Hypothalamus (tissue), 51 donors: Measurements from ENCODE around the gene TMEFF1.

ENCODE experiments used
- DNase-seq, 51 donors: peaks; one replicate each; lab custom pipeline; 2025; lab: John Stamatoyannopoulos, UW

The TMEFF1 gene

GRCh38 chr9:100567856-100568255, 94.9 kb downstream of the TMEFF1 start:
- no peak for DNase-seq

- no peak for DNase-seq
Measured at GRCh38 chr9:100573655-100574260, 100.8 kb downstream of the TMEFF1 start.

GRCh38 chr9:100575006-100575405, 102.1 kb downstream of the TMEFF1 start:
- DNase-seq: no peak

GRCh38 chr9:100575765-100576386, 102.9 kb downstream of the TMEFF1 start:
- no peak for DNase-seq

- DNase-seq: no peak
Measured at GRCh38 chr9:100577776-100578448, 105.0 kb downstream of the TMEFF1 start, which contains the start of gene CAVIN4. Gene CAVIN4, plus strand, starts transcription at chr9:100578079. Its CDS starts 65 bp downstream, at chr9:100578144.

GRCh38 chr9:100578610-100579009, 105.7 kb downstream of the TMEFF1 start:
- no peak for DNase-seq

GRCh38 chr9:100579665-100580064, 106.7 kb downstream of the TMEFF1 start:
- no peak for DNase-seq

- no peak for DNase-seq
Measured at GRCh38 chr9:100580257-100580656, 107.3 kb downstream of the TMEFF1 start.

- DNase-seq: no peak
Measured at GRCh38 chr9:100581081-100581480, 108.1 kb downstream of the TMEFF1 start.

GRCh38 chr9:100581661-100582060, 108.7 kb downstream of the TMEFF1 start:
- peak in 2 of 51 donors; percentile 8 to 50 for DNase-seq

- no peak for DNase-seq
Measured at GRCh38 chr9:100583014-100583802, 110.3 kb downstream of the TMEFF1 start.

- DNase-seq: no peak
Measured at GRCh38 chr9:100584951-100585350, 112.0 kb downstream of the TMEFF1 start.

GRCh38 chr9:100586093-100586492, 113.1 kb downstream of the TMEFF1 start:
- DNase-seq: no peak

- no peak for DNase-seq
Measured at GRCh38 chr9:100587375-100587774, 114.4 kb downstream of the TMEFF1 start.

- no peak for DNase-seq
Measured at GRCh38 chr9:100589582-100589981, 116.6 kb downstream of the TMEFF1 start.

GRCh38 chr9:100590481-100590880, 117.5 kb downstream of the TMEFF1 start:
- no peak for DNase-seq

- DNase-seq: no peak
Measured at GRCh38 chr9:100591139-100591538, 118.2 kb downstream of the TMEFF1 start.

GRCh38 chr9:100591639-100592412, 118.9 kb downstream of the TMEFF1 start:
- DNase-seq: peak in 1 of 51 donors; percentile 3

GRCh38 chr9:100595391-100596199, 122.6 kb downstream of the TMEFF1 start:
- peak in 21 of 51 donors; percentile 3 to 87 (median 28) for DNase-seq
